Endothelial cell of umbilical vein (primary cell): ENCODE measurements around the gene GEMIN7. TPM values are rescaled to one million over a fixed set of nuclear protein-coding genes. Genes with fewer than 3 reads are reported as not detected.

ENCODE experiments used
- BruUV-seq: library from RNA; stranded (reverse); fragments of 400-500 nt; replicated peaks from 2 replicates; lab custom pipeline; 2021; lab: Mats Ljungman, UMichigan
- CTCF ChIA-PET: fragments of 300-600, 350-600 bp; sonication (Branson Sonifier 250); formaldehyde crosslinking; loops from one replicate; lab custom pipeline; 2021; ENCODE audit warnings: antibody characterized with exemption, inconsistent platforms; lab: Charles Lee
- POLR2A ChIA-PET: fragments of 300-600, 350-600 bp; sonication (Branson Sonifier 250); formaldehyde crosslinking; loops from one replicate; lab custom pipeline; 2021; ENCODE audit warnings: antibody characterized with exemption, inconsistent platforms; lab: Charles Lee
- DNase-seq: peaks from one replicate; pipeline ENCODE4 v3.0.0-alpha.2; 2011; ENCODE audit warnings: low read depth, low spot score
- FAIRE-seq: peaks from 2 replicates; lab custom pipeline; 2011; peaks lifted over from hg19 to GRCh38; lab: Jason Lieb, UNC
- H2AFZ ChIP-seq: 2 replicates; pipeline ENCODE4 v1.6.0; 2012; ENCODE audit warnings: low read depth, low read length, control low read depth, inconsistent platforms
- H3K27ac ChIP-seq: 2 replicates; pipeline ENCODE4 v1.5.1; 2011; ENCODE audit warnings: low read depth, mild to moderate bottlenecking, control low read depth, low read length, moderate library complexity; ENCODE audit not compliant: insufficient read depth
- H3K27me3 ChIP-seq, 2 experiments: 2 replicates each; pipeline versions ENCODE4 v1.6.0 to v1.6.1; 2011; ENCODE audit warnings: low read length in 2 of 2, mixed read lengths in 1 of 2; ENCODE audit not compliant: control insufficient read depth in 2 of 2, insufficient read depth in 2 of 2
- H3K36me3 ChIP-seq, 2 experiments: 2 replicates in 1 of 2; 3 replicates in 1 of 2; pipeline ENCODE4 v1.5.1; 2011; ENCODE audit warnings: low read length in 2 of 2, mild to moderate bottlenecking in 1 of 2, moderate library complexity in 1 of 2; ENCODE audit not compliant: control insufficient read depth in 2 of 2, insufficient read depth in 2 of 2; ENCODE audit errors: extremely low read depth in 1 of 2
- H3K4me1 ChIP-seq: 3 replicates; pipeline ENCODE4 v1.5.1; 2011; ENCODE audit warnings: mild to moderate bottlenecking, low read length; ENCODE audit not compliant: control insufficient read depth, insufficient read depth; ENCODE audit errors: extremely low read depth
- H3K4me2 ChIP-seq: 2 replicates; pipeline ENCODE4 v1.6.1; 2011; ENCODE audit warnings: low read length, control low read depth, mixed read lengths; ENCODE audit not compliant: insufficient read depth
- H3K4me3 ChIP-seq, 3 experiments: fragments of 200-600 bp in 1 of 3; sonication (generic), shearing (Covaris generic) in 1 of 3; replicated peaks in 1 of 3; 2 replicates each; pipeline ENCODE4 v1.5.1; 2011 to 2016; ENCODE audit warnings: control low read depth in 3 of 3, low read length in 3 of 3, mild to moderate bottlenecking in 2 of 3, inconsistent platforms in 1 of 3, low read depth in 1 of 3, moderate library complexity in 1 of 3; ENCODE audit not compliant: insufficient read depth in 1 of 3
- H3K79me2 ChIP-seq: 2 replicates; pipeline ENCODE4 v1.6.0; 2012; ENCODE audit warnings: low read length, inconsistent platforms; ENCODE audit not compliant: control insufficient read depth, insufficient read depth
- H3K9ac ChIP-seq: replicated peaks from 2 replicates; pipeline ENCODE3; 2011; ENCODE audit warnings: low read length, control low read depth; ENCODE audit not compliant: insufficient read depth; ENCODE audit errors: extremely low read depth
- H3K9me1 ChIP-seq: replicated peaks from 3 replicates; pipeline ENCODE4 v1.6.0; 2011; ENCODE audit warnings: mild to moderate bottlenecking, low read length; ENCODE audit not compliant: control insufficient read depth, insufficient read depth; ENCODE audit errors: extremely low read depth
- H3K9me3 ChIP-seq: replicated peaks from 2 replicates; pipeline ENCODE4 v1.5.1; 2012; ENCODE audit warnings: low read length, inconsistent platforms; ENCODE audit not compliant: control insufficient read depth, insufficient read depth
- H4K20me1 ChIP-seq: replicated peaks from 2 replicates; pipeline ENCODE3; 2011; ENCODE audit warnings: mild to moderate bottlenecking, low read length; ENCODE audit not compliant: control insufficient read depth, insufficient read depth; ENCODE audit errors: extremely low read depth
- EZH2 ChIP-seq: IDR thresholded peaks from 2 replicates; pipeline ENCODE4 v1.6.1; 2012; ENCODE audit warnings: borderline replicate concordance, low read depth, mild to moderate bottlenecking, moderate library complexity, low read length, inconsistent platforms; ENCODE audit not compliant: severe bottlenecking
- FOS ChIP-seq: IDR thresholded peaks from 2 replicates; pipeline ENCODE4 v1.6.1; 2011; ENCODE audit warnings: mild to moderate bottlenecking, low read length, moderate library complexity, borderline replicate concordance; ENCODE audit not compliant: insufficient read depth
- GATA2 ChIP-seq: IDR thresholded peaks from 2 replicates; pipeline ENCODE4 v1.7.0; 2011; ENCODE audit warnings: low read depth, mild to moderate bottlenecking, moderate library complexity, mixed read lengths, low read length; ENCODE audit not compliant: insufficient read length, insufficient read depth
- JUN ChIP-seq: IDR thresholded peaks from 2 replicates; pipeline ENCODE4 v1.6.1; 2011; ENCODE audit warnings: borderline replicate concordance, low read depth; ENCODE audit not compliant: insufficient read length, insufficient read depth
- MYC ChIP-seq: IDR thresholded peaks from one replicate; pipeline ENCODE4 v1.6.1; 2011; ENCODE audit warnings: mild to moderate bottlenecking, low read depth, low read length
- POLR2A ChIP-seq: IDR thresholded peaks from 2 replicates; pipeline ENCODE4 v1.6.1; 2012; ENCODE audit warnings: low read depth, mild to moderate bottlenecking, control low read depth, low read length
- POLR2AphosphoS5 ChIP-seq: IDR thresholded peaks from 2 replicates; pipeline ENCODE4 v1.6.1; 2012; ENCODE audit warnings: low read depth, mild to moderate bottlenecking, control low read depth, low read length, moderate library complexity; ENCODE audit not compliant: insufficient read depth
- dilution Hi-C: fragments of 300-500 bp; cut with MboI; formaldehyde crosslinking; loops from one replicate; pipeline ENCODE4 v1.15.0; 2019; ENCODE audit warnings: low sequenced_read_pairs; ENCODE audit not compliant: extremely low pct_ligation_motif_present
- intact Hi-C: fragments of 100-400 bp; cut with micrococcal nuclease; formaldehyde crosslinking; loops from one replicate; pipeline ENCODE4 v1.10.0; 2022
- polyA plus RNA-seq, 4 experiments: library from polyadenylated mRNA; depleted of rRNA in 3 of 4; stranded (reverse) in 3 of 4; unstranded in 1 of 4; fragments of >200 nt; gene quantifications; 2 replicates each; pipeline versions ENCODE4 v1.2.1 to v1.2.3, GENCODE V29; 2011 to 2012; ENCODE audit warnings: missing spikeins in 1 of 4
- total RNA-seq: library from RNA; stranded (reverse); gene quantifications from 2 replicates; pipeline ENCODE4 v1.2.3, GENCODE V29; 2021
- TF ChIP-seq, protein P1 (sequence below): IDR thresholded peaks from 2 replicates; pipeline ENCODE4 v1.6.1; 2011; ENCODE audit not compliant: insufficient read depth, insufficient read length
- TF ChIP-seq, protein P2 (sequence below), 2 donors: IDR thresholded peaks; 1 replicate in 1 of 2; 2 replicates in 1 of 2; pipeline ENCODE4 v1.5.1; 2011; ENCODE audit warnings: low read length in 2 of 2, mild to moderate bottlenecking in 2 of 2, moderate library complexity in 2 of 2, control low read depth in 1 of 2, inconsistent platforms in 1 of 2, low read depth in 1 of 2; ENCODE audit not compliant: insufficient read depth in 1 of 2; ENCODE audit errors: extremely low read depth in 1 of 2

The GEMIN7 gene
- total and polyA plus RNA-seq, 2 donors (not counting 3 experiments of a cell fraction or from before 2014, with no cell fraction given), result 34.2 to 53.7 TPM

DNA sequence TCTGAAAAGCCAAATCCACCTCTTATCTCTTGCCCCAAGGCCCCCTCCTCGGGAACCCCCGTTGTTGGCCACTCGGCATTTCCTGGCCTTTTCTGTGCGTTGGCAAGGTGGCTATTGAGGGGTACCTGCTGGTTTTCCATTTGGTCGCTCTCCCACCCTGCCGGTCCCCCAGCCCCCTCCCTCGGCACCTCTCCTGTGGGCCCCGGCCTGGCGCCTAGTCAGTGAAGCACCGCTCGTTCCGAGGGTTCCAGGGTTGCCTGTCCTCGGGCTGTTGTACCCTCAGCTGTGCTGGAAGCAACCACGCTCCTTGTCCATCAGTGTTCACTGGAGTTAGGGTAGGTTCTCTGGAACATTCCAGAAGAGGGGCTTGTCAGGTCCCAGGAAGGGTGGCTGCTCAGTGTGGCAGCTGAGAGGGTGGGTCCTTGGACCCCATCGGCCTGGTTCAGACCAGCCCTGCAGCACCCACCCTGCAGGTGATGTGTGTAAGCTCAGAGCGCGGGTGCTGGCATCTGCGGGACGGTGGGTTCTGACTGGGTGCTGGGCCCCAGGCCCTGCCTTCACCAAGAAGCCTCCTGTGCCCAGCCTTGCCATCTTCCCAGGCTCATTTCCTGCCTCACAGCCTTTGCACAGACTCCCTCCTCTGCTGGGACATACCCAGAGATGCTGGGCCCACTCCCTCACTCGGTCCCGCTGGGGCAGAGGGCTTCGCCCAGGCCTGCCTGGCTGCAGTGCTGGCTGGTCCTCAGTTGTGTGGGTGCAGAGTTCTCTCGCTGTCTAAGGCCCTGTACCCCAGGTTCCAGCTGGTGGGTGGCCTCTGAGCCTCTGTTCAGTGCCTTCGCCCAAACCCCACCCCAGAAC is 60.5 kb downstream of the GEMIN7 start:
- H3K36me3 ChIP-seq, result peaks cover 2 to 14% of the 10 kb centered on the region in 2 experiments
- dilution Hi-C loops, result no loop called here
- no peak overlapping the region for H3K4me3 ChIP-seq
- H3K27me3 ChIP-seq, result no peaks in the 10 kb centered on the region
- FAIRE-seq (no peak), DNase-seq (no peak)
- H3K9ac ChIP-seq, result no peak overlapping the region
- no peaks in the 10 kb centered on the region for H3K9me3 ChIP-seq
- no peaks in the 10 kb centered on the region for H3K4me1 ChIP-seq
- no peak overlapping the region for H3K4me2 ChIP-seq
- H2AFZ ChIP-seq, result no peak overlapping the region
- no peaks in the 10 kb centered on the region for H4K20me1 ChIP-seq
- CTCF ChIA-PET, result no interaction called here
- no TSS peak for BruUV-seq
- H3K9me1 ChIP-seq, result no peaks in the 10 kb centered on the region
- H3K27ac ChIP-seq, result no peak overlapping the region
- H3K79me2 ChIP-seq, result peaks cover 2% of the 10 kb centered on the region
- POLR2A ChIA-PET, result no interaction called here
- intact Hi-C loops, result no loop called here
- no peak for TF ChIP-seq JUN
- TF ChIP-seq MYC, result no peak
- TF ChIP-seq FOS, result no peak
- TF ChIP-seq, protein P1, sequence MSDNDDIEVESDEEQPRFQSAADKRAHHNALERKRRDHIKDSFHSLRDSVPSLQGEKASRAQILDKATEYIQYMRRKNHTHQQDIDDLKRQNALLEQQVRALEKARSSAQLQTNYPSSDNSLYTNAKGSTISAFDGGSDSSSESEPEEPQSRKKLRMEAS, result no peak

DNA sequence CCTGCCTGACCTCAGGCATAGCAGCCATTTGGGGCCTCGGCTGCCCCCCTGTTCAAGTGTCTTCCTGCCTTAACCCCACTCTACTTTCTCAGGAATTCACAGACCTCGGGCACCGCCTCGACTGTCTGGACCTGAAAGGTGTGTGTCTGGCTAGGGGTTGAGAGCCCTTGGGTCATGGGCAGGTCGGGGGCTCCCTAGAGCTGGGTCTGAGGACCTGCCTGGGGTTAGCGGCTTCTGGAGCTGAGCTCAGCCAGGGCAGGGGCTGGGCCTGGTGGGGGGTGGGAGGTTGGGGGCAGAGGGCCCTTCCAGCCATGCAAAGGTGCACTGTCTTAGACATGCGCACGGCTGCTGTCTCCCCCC is 61.1 kb downstream of the GEMIN7 start:
- TF ChIP-seq GATA2 (no peak), EZH2 (no peak), FOS (no peak), POLR2A (no peak), JUN (no peak), POLR2AphosphoS5 (no peak), MYC (no peak)
- TF ChIP-seq, protein P1, result no peak
- TF ChIP-seq, protein P2, sequence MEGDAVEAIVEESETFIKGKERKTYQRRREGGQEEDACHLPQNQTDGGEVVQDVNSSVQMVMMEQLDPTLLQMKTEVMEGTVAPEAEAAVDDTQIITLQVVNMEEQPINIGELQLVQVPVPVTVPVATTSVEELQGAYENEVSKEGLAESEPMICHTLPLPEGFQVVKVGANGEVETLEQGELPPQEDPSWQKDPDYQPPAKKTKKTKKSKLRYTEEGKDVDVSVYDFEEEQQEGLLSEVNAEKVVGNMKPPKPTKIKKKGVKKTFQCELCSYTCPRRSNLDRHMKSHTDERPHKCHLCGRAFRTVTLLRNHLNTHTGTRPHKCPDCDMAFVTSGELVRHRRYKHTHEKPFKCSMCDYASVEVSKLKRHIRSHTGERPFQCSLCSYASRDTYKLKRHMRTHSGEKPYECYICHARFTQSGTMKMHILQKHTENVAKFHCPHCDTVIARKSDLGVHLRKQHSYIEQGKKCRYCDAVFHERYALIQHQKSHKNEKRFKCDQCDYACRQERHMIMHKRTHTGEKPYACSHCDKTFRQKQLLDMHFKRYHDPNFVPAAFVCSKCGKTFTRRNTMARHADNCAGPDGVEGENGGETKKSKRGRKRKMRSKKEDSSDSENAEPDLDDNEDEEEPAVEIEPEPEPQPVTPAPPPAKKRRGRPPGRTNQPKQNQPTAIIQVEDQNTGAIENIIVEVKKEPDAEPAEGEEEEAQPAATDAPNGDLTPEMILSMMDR (IDR thresholded peaks at IDR 0.05; ENCODE audit: extremely low read depth in 1 of 2, insufficient read depth in 1 of 2, low read depth in 1 of 2, low read length in 2 of 2), result no peak
- Histone ChIP-seq H3K27me3 (no peaks in the 10 kb centered on the region), H3K9me1 (no peaks in the 10 kb centered on the region), H3K27ac (no peak overlapping the region), H3K79me2 (peaks cover 2% of the 10 kb centered on the region), H3K36me3 (peaks cover 2 to 14% of the 10 kb centered on the region in 2 experiments), H4K20me1 (no peaks in the 10 kb centered on the region), H3K4me1 (no peaks in the 10 kb centered on the region), H3K9me3 (no peaks in the 10 kb centered on the region), H2AFZ (no peak overlapping the region), H3K4me3 (no peak overlapping the region), H3K4me2 (no peak overlapping the region), H3K9ac (no peak overlapping the region)
- dilution Hi-C loops, result no loop called here
- DNase-seq, result no peak
- POLR2A ChIA-PET, result no interaction called here
- BruUV-seq, result no TSS peak
- no peak for FAIRE-seq
- intact Hi-C loops, result no loop called here
- CTCF ChIA-PET, result no interaction called here
